Measurements from ENCODE around the gene GIMAP6.

GRCh38 chr7:150620061-150620460 is 12.1 kb downstream of the GIMAP6 start:
- no peak for TF ChIP-seq TAF1 (IDR thresholded peaks at IDR 0.05; ENCODE audit: borderline replicate concordance, insufficient read depth, low read length)
- TF ChIP-seq POLR2AphosphoS5 (IDR thresholded peaks at IDR 0.05; ENCODE audit: low read depth, low read length) = no peak
- no peak for TF ChIP-seq SIN3A (IDR thresholded peaks at IDR 0.05; ENCODE audit: borderline replicate concordance, insufficient read depth, low read length)
